GM18867 (cell line): ENCODE data around the gene SPINK7.

Experiments used
- ATAC-seq: cut with Tn5 transposase; IDR thresholded peaks from one replicate; pipeline ENCODE4 v1.9.1; 2021; ENCODE audit warnings: mild to moderate bottlenecking, moderate library complexity; ENCODE audit not compliant: unreplicated experiment

The SPINK7 gene

GRCh38 chr5:148343603-148344487, 31.6 kb downstream of the SPINK7 start:
- no peak for ATAC-seq

GRCh38 chr5:148347706-148348105, 35.5 kb downstream of the SPINK7 start:
- ATAC-seq, result no peak

GRCh38 chr5:148352696-148353095, 40.5 kb downstream of the SPINK7 start:
- no peak for ATAC-seq

GRCh38 chr5:148353634-148354033, 41.4 kb downstream of the SPINK7 start:
- ATAC-seq, result no peak

- ATAC-seq, result no peak
These were observed 52.1 kb downstream of the SPINK7 start for GRCh38 chr5:148364343-148364742.
